GM21526 (cell line): ENCODE measurements around the gene NELFB.

Source experiments
- ATAC-seq: cut with Tn5 transposase; IDR thresholded peaks from one replicate; pipeline ENCODE4 v1.9.1; 2021; ENCODE audit warnings: moderate library complexity; ENCODE audit not compliant: unreplicated experiment, low FRiP score

The NELFB gene

GRCh38 chr9:137301081-137301947, 46.2 kb downstream of the NELFB start:
- ATAC-seq, result no peak

- peak; percentile 60 for ATAC-seq
Measured at GRCh38 chr9:137302118-137302448, 47.0 kb downstream of the NELFB start, which contains the start of gene NRARP. Gene NRARP (minus strand): TSS chr9:137302271. CDS start chr9:137301928, 343 bp downstream.

DNA sequence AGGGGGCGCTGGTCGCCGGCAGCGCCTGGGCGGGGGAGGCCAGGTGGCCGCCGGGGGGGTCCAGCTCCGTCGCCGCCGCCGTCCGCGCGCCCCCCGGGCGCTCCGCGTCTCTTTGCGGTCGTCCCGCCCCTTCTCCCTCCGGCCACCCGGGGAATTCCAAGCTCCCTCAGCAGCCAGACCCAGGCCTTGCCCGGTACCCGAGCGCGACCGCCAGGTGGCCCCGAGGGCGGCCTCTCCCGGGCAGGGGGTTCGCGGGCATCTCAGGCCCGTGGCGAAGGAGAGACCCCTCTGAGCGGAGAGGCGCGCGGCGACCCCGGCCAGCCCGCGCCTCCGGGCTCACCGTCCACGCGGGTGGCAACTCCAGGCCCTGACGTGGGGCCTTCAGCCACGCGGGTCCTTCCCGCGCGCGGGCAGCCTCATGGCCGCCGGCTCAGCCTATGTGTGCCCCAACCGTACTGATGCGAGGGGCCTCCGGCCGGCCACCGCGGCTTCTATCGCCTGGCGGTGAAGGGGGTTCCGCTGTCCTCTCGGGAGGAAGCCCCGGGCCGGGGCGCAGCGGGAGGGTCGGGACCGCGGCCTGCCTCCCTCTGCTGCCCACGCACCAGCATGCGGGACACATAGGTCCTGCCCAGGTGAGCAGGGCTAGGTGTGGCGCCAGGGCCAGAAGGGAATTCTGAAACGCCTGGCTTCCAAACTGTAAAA, 47.5 kb downstream of the NELFB start:
- ATAC-seq, result peak; percentile 33

DNA sequence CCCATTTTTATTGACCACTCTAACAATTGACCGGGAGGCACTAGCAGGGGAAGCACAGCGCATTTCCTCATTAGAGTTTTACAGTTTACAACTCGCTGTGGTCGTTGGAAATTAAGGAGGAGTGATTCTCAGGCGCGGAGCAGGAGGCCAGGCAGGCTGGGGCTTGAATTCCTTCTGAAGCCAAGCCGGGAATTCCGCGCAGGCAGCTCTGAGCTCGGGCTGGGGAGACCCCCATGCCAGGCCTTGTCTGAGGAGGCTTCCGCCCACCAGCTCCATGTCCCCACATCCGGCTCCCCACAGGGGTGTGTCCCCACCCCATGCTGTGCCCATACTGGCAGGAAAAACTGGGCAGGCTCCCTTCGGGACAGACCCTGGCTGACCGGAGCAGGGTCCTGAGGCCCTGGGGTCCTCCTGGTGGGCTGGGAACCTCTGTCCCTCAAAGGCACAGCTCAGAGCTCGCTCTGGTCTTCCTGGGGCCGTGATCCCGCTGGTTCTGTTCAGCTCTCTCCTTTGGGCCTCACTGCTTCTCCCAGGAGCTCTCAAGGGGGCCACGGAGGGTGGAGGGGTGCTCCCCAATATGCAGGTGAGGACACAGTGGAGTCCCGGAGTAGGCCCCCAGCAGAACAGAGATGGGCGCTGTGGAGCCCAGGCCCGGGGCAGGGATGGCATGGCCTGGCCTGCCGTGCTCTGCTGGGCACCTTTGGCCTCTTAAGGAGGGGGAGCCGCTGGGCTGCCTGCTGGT, 48.2 kb downstream of the NELFB start:
- ATAC-seq, result no peak

DNA sequence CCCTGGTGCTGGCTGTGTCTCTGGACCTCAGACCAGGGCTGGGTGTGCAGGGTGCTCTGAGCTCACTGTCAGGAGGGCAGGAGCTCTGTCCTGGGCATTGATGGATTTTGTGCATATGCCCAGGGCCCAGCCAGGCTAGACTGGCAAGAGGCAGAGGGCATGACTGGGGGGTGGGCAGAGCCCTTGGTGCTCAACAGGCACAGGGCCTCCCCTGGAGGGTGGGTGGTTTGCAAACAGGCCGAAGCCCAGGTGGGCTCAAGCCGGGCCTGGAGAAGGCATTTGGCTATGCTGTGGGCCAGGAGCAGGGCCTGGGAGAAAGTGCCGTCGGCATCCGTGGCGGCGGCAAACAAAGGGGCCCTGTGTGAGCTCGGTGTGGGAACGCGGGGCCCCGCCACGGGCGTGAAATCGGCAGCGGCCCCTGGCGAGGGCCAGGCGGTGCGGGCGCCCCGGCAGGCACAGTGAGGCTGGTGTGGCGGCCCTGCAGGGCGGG, 48.8 kb downstream of the NELFB start:
- no peak for ATAC-seq

GRCh38 chr9:137304383-137305059, 49.4 kb downstream of the NELFB start:
- no peak for ATAC-seq

- no peak for ATAC-seq
Measured at GRCh38 chr9:137305060-137305797, 50.1 kb downstream of the NELFB start.

GRCh38 chr9:137305798-137306065, 50.6 kb downstream of the NELFB start:
- no peak for ATAC-seq

DNA sequence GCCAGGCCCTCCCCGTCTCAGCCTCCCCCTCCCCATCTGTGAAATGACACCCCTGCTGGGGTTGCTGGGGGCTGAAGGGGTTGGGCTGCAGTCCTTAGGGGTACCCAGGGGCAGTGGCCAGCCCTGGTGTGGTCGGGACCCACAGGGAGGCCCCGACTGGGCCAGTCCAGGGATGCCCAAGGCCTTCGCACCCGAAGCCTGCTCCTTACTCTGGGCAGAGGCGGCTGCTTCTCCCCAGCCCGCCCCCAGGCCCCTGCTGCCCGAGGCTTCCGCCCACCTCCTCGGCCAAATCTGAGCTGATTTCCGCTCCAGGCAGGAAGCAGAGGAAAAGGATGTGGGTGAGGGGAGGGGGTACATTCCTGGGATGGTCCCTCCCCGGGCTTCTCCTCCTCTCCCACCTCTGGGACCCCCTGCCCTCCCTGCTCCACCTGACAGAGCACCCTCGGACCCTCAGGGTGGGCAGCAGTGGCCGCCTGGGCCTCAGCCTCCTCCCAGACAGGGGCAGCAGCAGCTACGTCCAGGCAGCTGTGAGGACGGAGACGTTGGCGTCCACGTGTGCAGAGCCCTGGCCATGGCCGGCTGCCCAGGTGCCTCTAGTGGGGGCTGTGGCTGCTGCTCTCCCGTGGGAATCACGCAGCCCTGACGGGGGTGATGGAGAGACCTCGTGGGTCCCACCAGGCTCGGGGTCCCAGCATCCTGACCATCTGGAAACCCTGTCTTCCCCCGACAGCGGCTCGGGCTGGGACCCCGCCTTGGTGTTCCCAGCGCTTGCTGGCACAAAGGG, 51.1 kb downstream of the NELFB start:
- no peak for ATAC-seq

DNA sequence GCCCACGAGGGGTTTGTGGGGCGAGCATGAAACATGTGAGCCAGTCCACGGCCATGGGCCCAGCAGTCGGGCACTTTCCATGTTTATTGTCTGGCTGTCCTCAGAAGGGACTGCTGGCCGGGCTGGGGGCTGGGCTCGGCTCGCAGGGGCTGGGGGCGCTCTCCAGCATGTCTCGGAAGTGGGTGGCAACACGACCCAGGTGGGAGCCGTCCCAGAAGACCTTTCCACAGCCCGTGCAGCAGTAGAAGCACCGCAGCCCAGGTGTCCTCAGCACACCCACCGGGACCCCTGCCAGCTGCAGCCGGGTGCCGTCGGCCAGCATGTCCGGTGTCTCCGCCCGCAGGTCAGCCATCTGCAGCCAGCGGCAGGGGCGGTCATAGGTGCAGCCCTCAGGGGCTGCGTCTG, 51.7 kb downstream of the NELFB start:
- no peak for ATAC-seq

GRCh38 chr9:137307255-137308056, 52.3 kb downstream of the NELFB start:
- no peak for ATAC-seq

- ATAC-seq, result no peak
Measured at GRCh38 chr9:137308057-137308619, 53.0 kb downstream of the NELFB start.

DNA sequence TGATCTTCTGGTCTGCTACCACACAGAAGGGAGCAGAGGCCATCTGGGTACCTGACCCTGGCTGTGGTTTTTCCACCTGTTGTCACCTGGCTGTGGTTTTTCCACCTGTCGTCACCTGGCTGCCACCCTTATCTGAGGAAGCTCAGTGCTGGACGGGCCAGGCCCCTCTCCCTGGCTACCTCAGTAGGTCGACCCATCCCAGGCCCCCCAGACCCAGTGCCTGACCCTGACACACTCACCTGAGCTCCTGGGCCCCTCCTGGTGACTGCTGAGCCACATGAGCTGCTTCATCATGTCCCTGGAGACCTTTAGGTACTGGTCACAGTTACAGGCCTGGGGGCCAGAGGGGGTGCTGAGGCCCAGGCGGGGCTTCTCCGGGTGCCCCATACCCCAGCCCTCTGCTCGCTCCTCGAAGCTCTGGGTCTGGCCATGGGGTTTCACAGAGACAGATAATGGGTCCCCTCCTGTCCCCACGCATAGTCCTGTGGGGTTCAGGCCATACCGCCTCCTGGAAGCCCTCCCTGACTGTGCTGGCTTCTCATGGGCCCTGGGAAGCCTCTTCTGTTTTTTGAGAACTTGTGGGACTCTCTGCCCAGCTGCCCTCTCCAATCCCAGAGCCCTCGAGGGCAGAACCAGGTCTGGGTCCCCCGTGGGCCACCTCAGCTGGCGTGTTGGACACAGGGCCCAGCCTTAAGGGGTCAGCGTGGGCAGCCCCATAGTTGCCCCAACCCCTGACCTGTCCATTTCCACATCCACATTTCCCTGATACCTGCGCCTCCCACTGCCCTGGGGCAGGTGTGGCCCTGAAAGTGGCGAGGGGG, 54.5 kb downstream of the NELFB start:
- no peak for ATAC-seq

DNA sequence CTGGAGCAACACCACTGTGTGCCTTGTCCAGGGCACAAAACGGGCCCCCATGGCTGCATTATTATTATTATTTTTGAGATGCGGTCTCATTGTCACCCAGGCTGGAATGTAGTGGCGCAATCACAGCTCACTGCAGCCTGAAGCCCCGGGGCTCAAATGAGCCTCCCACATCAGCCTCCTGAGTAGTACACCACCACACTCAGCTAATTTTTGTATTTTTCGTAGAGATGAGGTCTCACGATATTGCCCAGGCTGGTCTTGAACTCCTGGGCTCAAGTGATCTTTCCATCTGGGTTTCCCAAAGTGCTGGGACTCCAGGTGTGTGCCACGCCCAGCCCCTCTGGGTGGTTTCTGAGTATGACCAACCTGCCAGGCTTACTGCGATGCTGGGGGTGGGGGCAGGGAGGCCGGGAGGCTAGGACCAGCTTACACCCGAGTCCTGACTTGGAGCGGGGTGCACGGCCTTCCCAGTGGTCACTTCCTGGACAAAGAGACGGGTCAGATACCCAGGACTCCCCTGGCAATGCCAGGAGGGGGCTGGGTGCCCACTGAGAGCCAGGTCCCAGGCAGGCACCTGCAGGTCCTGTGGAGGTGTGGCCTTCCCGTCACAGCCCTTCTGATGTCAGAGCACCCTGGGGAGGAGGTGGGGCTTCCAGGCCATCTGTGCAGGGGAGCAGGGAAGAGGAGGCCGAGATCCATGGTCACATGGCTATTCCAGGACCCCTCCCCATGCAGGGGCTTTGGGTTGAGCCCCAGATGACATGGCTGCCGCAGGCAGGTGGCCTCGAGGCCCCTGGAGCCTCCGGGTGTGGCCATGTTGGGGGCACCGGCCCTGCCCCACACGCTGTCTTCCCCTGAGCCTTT, 55.3 kb downstream of the NELFB start:
- no peak for ATAC-seq

- no peak for ATAC-seq
Measured at GRCh38 chr9:137311171-137311985, 56.3 kb downstream of the NELFB start.
